Thoracic aorta (tissue), 2 donors: Measurements from ENCODE around the gene SERPINE2. TPM values are rescaled to one million over a fixed set of nuclear protein-coding genes. Genes with fewer than 3 reads are reported as not detected.

Experiments
- ATAC-seq: fragments of 150-250 bp; one replicate; pipeline ENCODE4 v1.8.0; 2017; ENCODE audit warnings: low read depth; ENCODE audit not compliant: insufficient number of reproducible peaks, low FRiP score
- DNase-seq: peaks from one replicate; pipeline ENCODE4 v3.0.0-alpha.2; 2020; ENCODE audit warnings: low spot score
- H3K27ac ChIP-seq, 2 donors: fragments of 200-600 bp; sonication (generic); 1 replicate in 1 of 2; 2 replicates in 1 of 2; pipeline ENCODE4 v1.5.1; 2016; ENCODE audit warnings: mild to moderate bottlenecking in 2 of 2, moderate library complexity in 2 of 2
- H3K27me3 ChIP-seq: fragments of 200-600 bp; sonication (generic); replicated peaks from 2 replicates; pipeline ENCODE4 v1.6.0; 2016; ENCODE audit warnings: mild to moderate bottlenecking; ENCODE audit not compliant: insufficient read depth
- H3K36me3 ChIP-seq: fragments of 200-600 bp; sonication (generic); one replicate; pipeline ENCODE4 v1.5.1; 2016
- H3K4me1 ChIP-seq, 2 donors: fragments of 200-600 bp; sonication (generic); 1 replicate in 1 of 2; 2 replicates in 1 of 2; pipeline versions ENCODE4 v1.5.1 to v1.6.0; 2016; ENCODE audit warnings: low read depth in 2 of 2, mild to moderate bottlenecking in 1 of 2; ENCODE audit not compliant: control insufficient read depth in 1 of 2
- H3K4me3 ChIP-seq: fragments of 200-600 bp; sonication (generic); 2 replicates; pipeline ENCODE4 v1.5.1; 2016; ENCODE audit warnings: mild to moderate bottlenecking
- H3K9me3 ChIP-seq: fragments of 200-600 bp; sonication (generic); 2 replicates; pipeline ENCODE4 v1.5.1; 2016
- total RNA-seq, 2 donors: library from RNA; depleted of rRNA; stranded (reverse); fragments of >200 nt; gene quantifications; one replicate each; pipeline versions ENCODE4 v1.1.0 to v1.2.3, GENCODE V29; 2016
- TF ChIP-seq, protein P1 (sequence below): fragments of 200-600 bp; sonication (generic); IDR thresholded peaks from one replicate; pipeline ENCODE4 v1.5.1; 2019; ENCODE audit warnings: antibody characterized with exemption

SERPINE2 gene
- total RNA-seq, 2 donors from 2014 or later = 29.0 to 47.3 TPM

DNA sequence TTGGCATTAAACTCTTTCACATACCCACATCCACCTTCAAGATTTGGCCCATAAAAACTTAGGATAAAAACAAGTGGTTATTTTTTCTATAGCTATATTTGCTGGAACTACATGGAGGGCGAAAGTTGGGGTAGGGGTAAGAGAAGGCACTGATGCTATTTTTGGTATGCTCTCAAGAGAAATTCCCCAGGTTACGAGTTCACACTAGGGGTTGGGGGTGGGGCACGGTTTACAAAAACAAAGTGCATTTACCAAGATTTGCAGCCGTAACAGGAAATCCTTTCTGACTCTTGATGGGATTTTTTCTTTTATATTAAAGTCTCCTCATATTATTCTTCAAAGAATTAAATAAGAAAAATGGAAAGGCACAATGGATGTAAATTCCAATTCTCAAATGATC is 6.8 kb downstream of the SERPINE2 start:
- ATAC-seq = no peak
- TF ChIP-seq, protein P1, sequence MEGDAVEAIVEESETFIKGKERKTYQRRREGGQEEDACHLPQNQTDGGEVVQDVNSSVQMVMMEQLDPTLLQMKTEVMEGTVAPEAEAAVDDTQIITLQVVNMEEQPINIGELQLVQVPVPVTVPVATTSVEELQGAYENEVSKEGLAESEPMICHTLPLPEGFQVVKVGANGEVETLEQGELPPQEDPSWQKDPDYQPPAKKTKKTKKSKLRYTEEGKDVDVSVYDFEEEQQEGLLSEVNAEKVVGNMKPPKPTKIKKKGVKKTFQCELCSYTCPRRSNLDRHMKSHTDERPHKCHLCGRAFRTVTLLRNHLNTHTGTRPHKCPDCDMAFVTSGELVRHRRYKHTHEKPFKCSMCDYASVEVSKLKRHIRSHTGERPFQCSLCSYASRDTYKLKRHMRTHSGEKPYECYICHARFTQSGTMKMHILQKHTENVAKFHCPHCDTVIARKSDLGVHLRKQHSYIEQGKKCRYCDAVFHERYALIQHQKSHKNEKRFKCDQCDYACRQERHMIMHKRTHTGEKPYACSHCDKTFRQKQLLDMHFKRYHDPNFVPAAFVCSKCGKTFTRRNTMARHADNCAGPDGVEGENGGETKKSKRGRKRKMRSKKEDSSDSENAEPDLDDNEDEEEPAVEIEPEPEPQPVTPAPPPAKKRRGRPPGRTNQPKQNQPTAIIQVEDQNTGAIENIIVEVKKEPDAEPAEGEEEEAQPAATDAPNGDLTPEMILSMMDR = no peak
- H3K4me3 ChIP-seq = no peak overlapping the region
- no peaks in the 10 kb centered on the region for H3K27me3 ChIP-seq
- H3K27ac ChIP-seq = no peak overlapping the region
- H3K4me1 ChIP-seq = no peaks in the 10 kb centered on the region
- no peaks in the 10 kb centered on the region for H3K9me3 ChIP-seq
- DNase-seq = no peak
- H3K36me3 ChIP-seq = no peaks in the 10 kb centered on the region

DNA sequence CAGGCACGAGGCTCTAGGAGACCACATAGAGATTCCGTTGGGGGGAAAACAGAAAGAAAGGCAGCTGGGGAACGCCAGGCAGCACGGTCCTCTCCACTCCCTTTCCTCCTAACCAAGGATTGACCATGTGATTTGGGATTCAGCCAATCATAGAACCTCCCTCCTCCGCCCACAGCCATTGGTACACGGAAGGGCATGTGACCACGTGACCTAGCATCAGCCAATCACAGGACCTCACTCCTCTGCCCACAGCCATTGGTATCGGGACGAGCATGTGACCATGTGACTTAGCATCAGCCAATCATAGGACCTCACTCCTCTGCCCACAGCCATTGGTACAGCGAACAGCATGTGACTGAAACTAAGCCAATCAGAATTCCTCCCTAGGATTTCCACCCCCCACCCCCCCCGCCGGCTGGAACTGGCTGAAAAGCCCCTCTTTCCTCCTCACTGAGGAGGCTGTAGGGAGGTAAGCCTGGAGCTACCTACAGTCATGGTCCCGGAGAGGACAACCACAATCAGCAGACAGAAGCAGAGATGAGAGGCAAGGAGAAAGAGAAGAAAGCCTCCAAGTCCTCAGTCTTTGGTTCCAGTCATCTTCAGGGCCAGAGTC is 7.6 kb downstream of the SERPINE2 start:
- Histone ChIP-seq H3K36me3 (no peaks in the 10 kb centered on the region), H3K27me3 (no peaks in the 10 kb centered on the region), H3K4me1 (no peaks in the 10 kb centered on the region), H3K4me3 (no peak overlapping the region), H3K27ac (no peak overlapping the region), H3K9me3 (no peaks in the 10 kb centered on the region)
- ATAC-seq = peak; percentile 12
- no peak for DNase-seq
- TF ChIP-seq, protein P1 = no peak

DNA sequence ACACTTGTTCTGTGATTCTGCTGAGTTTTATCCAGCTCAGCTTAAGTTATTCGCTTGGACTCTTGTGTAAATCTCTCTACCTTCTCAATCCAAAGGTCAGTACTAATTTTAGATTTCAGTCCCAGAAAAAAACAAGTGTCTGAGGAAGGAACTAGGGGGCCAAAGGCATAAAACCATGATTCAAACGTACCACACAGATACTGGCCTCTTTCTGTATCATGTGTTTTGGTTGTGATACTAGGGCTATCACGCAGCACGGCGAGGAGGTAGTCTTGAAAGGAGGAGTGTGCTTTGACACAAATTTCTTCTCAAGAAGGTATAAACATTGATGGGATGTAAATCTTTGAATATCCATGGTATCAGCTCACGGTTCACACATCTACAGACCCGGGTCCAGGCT is 8.3 kb downstream of the SERPINE2 start:
- Histone ChIP-seq H3K36me3 (no peaks in the 10 kb centered on the region), H3K27ac (no peak overlapping the region), H3K4me1 (no peaks in the 10 kb centered on the region), H3K27me3 (no peaks in the 10 kb centered on the region), H3K9me3 (no peaks in the 10 kb centered on the region), H3K4me3 (no peak overlapping the region)
- TF ChIP-seq, protein P1 = no peak
- DNase-seq = no peak
- ATAC-seq = no peak

DNA sequence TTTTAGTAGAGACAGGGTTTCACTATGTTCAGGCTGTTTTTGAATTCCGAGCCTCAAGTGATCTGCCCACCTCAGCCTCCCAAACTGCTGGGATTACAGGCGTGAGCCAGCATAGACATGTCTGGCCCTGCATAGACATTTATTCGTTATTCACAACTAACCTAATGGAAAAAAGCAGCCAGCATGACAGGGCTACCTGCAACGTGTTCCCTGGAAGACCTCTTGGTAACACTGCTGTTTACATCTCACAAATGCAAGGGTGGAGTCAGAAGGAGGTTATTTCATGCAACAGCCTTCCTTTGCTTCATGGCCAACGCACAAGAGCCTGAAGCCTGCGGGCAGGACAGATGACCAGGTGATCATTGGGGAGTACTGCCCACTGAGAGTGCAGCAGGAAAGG is 9.2 kb downstream of the SERPINE2 start:
- H3K4me3 ChIP-seq = no peak overlapping the region
- no peaks in the 10 kb centered on the region for H3K9me3 ChIP-seq
- TF ChIP-seq, protein P1 = no peak
- no peaks in the 10 kb centered on the region for H3K27me3 ChIP-seq
- ATAC-seq (no peak), DNase-seq (no peak)
- H3K36me3 ChIP-seq = no peaks in the 10 kb centered on the region
- no peaks in the 10 kb centered on the region for H3K4me1 ChIP-seq
- no peak overlapping the region for H3K27ac ChIP-seq

DNA sequence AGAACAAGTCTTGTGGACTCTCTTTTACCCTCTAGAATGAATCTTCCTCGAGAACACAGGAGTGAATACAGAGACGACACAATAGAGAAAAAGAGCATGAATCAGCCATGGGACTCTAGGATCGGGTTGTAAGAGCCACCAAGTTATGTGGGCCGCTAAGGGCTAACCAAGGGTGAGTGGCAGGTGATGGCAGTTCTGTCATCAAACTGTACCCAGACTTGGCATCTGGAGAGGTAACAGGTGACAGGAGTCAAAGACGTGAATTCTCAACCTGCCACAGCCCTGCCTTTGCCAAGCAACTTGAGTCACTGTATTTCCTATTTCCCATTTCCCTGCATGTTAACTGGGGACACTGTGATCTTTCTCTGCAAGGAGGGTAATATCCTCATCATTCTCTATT is 11.2 kb downstream of the SERPINE2 start:
- TF ChIP-seq, protein P1 = no peak
- no peak for DNase-seq
- H3K9me3 ChIP-seq = no peaks in the 10 kb centered on the region
- H3K36me3 ChIP-seq = no peaks in the 10 kb centered on the region
- H3K27me3 ChIP-seq = no peaks in the 10 kb centered on the region
- no peak overlapping the region for H3K4me3 ChIP-seq
- H3K27ac ChIP-seq = no peak overlapping the region
- no peak for ATAC-seq
- no peaks in the 10 kb centered on the region for H3K4me1 ChIP-seq
